Astrocyte of the cerebellum (primary cell): ENCODE measurements around the gene IHH.

ENCODE experiments used
- DNase-seq: peaks from one replicate; pipeline ENCODE4 v3.0.0-alpha.2; 2011; ENCODE audit warnings: low read depth
- H3K4me3 ChIP-seq: 2 replicates; pipeline ENCODE4 v1.5.1; 2011; ENCODE audit warnings: mild to moderate bottlenecking, low read depth, low read length, moderate library complexity
- in situ Hi-C: cut with HindIII; loops from 2 replicates; pipeline ENCODE4 v1.10.0; 2017; ENCODE audit warnings: low sequenced_read_pairs
- TF ChIP-seq, protein P1 (sequence below): IDR thresholded peaks from 2 replicates; pipeline ENCODE4 v1.5.1; 2012; ENCODE audit warnings: low read length, low read depth, moderate library complexity, mild to moderate bottlenecking; ENCODE audit errors: missing control alignments

The IHH gene

DNA sequence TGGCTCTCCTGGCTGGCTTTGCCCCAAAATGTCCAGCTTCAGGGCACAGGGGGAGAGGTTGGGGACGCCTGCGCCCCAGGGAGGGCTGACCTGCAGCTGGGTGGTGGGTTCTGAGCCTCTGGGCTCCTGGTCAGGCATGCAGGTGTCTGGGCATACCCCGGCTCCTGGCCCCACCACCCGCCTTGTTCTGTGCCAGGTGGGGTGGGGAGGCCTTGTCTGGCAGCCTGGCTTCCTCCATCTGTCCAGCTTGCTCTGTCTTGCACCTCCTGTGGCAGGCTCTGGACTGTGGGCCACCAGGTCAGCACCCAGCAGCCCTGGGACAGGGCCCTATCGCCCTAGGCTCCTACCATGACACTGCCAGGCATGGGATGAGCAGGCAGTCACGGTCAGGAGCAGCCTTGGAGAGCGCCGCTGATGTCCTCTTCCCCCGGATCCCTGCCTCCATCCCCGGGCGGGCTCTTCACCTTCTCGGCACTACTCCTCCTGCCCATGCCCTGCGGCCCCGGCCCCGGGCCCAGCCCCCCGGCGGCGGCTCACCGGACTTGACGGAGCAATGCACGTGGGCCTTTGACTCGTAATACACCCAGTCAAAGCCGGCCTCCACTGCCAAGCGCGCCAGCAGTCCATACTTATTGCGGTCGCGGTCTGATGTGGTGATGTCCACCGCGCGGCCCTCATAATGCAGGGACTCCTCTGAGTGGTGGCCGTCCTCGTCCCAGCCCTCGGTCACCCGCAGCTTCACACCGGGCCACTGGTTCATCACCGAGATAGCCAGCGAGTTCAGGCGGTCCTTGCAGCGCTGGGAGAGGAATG lies 3.6 kb downstream of the IHH start:
- H3K4me3 ChIP-seq = no peak overlapping the region
- TF ChIP-seq, protein P1, sequence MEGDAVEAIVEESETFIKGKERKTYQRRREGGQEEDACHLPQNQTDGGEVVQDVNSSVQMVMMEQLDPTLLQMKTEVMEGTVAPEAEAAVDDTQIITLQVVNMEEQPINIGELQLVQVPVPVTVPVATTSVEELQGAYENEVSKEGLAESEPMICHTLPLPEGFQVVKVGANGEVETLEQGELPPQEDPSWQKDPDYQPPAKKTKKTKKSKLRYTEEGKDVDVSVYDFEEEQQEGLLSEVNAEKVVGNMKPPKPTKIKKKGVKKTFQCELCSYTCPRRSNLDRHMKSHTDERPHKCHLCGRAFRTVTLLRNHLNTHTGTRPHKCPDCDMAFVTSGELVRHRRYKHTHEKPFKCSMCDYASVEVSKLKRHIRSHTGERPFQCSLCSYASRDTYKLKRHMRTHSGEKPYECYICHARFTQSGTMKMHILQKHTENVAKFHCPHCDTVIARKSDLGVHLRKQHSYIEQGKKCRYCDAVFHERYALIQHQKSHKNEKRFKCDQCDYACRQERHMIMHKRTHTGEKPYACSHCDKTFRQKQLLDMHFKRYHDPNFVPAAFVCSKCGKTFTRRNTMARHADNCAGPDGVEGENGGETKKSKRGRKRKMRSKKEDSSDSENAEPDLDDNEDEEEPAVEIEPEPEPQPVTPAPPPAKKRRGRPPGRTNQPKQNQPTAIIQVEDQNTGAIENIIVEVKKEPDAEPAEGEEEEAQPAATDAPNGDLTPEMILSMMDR = no peak
- DNase-seq = no peak
- in situ Hi-C loops = no loop called here

DNA sequence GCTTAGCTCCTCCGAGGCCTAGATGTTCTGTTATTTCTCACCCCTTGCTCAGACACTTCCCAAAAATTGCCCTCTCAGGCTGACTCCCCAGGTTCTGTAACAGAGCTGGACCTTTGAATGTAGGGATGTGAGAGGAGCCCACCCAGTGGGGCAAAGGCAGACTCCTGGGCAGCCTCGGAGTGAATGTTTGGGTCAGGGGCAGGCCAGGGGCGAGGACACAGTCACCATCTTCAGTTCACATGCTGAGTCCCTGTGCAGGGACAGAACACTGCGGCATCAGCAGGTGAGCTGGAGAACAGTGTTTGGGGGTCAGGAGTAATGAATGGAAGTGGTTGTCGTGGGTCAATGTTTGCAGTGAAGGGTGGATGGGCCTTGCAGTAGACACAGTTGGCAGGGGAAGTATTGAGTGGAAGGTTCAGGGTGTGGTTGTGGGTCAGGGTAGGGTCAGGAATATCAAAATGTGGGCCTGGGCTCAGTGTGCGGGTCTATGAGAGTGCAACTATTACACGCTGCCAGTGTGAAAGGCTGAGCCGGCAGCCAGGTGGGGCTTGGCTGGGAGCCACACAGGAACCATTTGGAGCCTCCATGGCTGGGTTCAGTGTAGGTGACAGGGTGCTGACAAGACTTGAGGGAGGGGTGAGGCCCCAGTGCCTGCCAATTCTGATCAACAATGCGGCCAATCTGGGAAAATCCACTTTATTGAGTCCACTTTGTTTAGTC lies 4.4 kb downstream of the IHH start:
- in situ Hi-C loops = no loop called here
- no peak for DNase-seq
- no peak overlapping the region for H3K4me3 ChIP-seq
- TF ChIP-seq, protein P1 = no peak

DNA sequence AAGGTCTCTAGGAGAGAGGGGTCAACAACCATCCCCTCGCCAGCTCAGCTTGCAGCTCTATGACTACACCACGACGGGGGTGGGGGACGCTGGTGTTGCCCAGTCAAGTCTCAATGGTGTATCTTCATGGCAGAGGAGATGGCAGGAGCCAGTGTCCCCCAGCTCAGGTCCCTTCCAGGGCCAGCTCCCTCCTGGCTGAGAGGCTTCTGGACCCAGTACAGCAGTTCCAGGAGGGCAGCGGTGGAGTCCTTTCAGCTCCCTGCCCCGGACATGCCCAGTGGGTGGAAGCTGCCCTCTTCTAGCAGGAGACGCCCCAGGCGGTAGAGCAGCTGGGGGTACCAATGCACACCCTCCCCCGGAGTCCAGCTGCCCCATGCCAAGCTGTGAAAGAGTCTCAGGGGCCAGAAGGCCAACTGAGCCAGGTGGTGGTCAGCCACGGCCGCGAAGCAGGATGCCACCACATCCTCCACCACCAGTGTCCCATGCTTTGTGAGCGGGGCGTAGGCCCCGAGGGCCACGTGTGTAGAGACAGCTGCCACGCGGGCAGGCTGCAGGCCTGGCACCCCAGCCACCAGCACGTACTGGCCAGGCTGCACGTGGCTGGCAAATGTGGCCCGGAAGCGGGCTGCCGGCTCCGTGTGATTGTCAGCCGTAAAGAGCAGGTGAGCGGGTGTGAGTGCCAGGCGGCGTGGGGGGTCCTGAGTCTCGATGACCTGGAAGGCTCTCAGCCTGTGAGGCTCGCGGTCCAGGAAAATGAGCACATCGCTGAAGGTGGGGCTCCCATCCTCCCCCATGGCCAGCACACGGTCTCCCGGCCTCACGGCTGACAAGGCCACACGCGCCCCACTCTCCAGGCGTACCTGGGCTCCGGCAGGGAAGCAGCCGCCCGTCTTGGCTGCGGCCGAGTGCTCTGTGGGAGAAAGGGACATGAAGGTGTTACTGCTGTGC lies 5.5 kb downstream of the IHH start:
- TF ChIP-seq, protein P1 = no peak
- in situ Hi-C loops = loop anchor here (5.0 kb wide), 2 partner anchors 52 to 92 kb away; no protein-coding TSS in a partner anchor
- no peak overlapping the region for H3K4me3 ChIP-seq
- no peak for DNase-seq

DNA sequence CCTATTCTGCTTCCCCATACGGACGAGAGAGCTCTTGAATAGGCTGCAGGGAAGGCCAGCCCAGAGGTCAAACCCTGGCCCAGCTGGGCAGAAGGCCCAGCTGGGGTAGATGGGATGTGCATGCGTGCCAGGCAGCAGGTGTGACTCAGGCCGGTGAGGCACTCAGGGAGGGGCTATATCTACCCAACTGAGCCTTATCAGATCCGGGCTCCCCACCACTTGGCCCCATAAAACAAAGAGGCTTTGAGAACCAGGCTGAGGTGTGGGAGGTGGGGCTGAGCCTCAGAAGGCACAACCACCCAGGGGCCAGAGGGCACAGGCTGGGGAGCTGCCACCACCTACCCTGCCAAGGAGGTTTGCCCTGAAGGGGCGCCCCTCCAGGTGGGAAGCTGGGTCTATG lies 11.4 kb downstream of the IHH start:
- DNase-seq = no peak
- TF ChIP-seq, protein P1 = no peak
- H3K4me3 ChIP-seq = no peak overlapping the region
- in situ Hi-C loops = no loop called here

DNA sequence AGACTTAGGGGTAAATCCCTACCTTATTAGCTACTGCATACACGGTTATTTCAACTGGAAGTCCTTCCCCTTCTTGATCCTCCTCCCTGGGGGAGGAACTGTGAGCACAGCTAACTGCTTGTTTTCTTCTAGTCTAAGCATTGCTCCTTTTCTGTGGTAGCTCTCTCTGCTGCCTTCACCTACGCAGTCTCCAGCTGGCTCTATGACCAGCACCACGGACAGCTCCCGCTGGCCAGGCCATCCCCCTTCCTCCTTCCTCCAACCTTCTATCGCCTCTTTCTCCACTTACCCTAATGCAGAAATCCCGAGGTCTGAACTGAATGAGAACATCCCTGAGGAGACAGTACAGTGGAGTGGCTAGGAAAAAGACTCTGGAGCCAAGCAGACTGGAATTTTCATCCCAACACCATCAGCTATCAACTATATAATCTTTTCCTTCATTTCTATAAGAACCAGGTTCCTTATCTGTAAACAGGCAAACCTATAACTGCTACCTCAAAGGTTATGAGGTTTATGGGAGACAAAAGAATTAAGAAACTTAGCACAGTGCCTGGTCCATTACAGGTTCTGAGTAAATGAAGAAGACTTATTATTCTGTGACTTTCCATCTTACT lies 14.7 kb downstream of the IHH start:
- TF ChIP-seq, protein P1 = no peak
- DNase-seq = peak; percentile 20
- no peak overlapping the region for H3K4me3 ChIP-seq
- in situ Hi-C loops = no loop called here

DNA sequence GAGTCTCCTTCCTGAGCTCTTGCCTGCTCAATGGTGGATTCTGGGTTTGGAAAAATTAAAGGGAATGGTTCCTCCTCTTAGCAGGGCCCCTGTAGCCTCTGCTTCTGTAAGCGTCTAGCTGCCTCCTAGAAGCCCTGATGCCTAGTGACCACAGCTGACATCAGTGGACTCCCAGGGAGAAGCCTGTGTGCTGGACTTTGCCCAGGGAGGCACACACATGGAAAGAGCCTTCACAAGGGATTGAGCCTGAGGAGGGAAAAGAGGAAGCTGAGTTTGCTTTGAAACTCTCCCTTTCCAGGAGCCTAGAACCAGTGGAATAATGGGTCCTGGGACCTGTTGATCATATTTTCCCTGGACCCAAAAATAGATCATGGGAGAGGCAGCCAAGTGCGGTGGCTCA lies 18.0 kb downstream of the IHH start:
- TF ChIP-seq, protein P1 = no peak
- in situ Hi-C loops = no loop called here
- no peak for DNase-seq
- H3K4me3 ChIP-seq = no peak overlapping the region
